CD4-positive, alpha-beta T cell (primary cell): ENCODE data around the gene TSKS. TPM values are rescaled to one million over a fixed set of nuclear protein-coding genes. Genes with fewer than 3 reads are reported as not detected.

Experiments
- ATAC-seq: fragments of 200-7000 bp; cut with Tn5 transposase; one replicate; pipeline ENCODE4 v1.10.0; 2022; ENCODE audit warnings: mild to moderate bottlenecking; ENCODE audit not compliant: poor library complexity
- CTCF ChIA-PET: fragments of 350-600 bp; sonication (Branson Sonifier 250); formaldehyde crosslinking; loops from one replicate; lab custom pipeline; 2021; ENCODE audit warnings: antibody characterized with exemption, inconsistent platforms; lab: Charles Lee
- POLR2A ChIA-PET: fragments of 350-600 bp; sonication (Branson Sonifier 250); formaldehyde crosslinking; loops from one replicate; lab custom pipeline; 2021; ENCODE audit warnings: antibody characterized with exemption, inconsistent platforms; lab: Charles Lee
- DNase-seq, 14 experiments: peaks; one replicate each; pipeline ENCODE4 v3.0.0-alpha.2; 2013 to 2020; ENCODE audit warnings: mixed read lengths in 2 of 14
- H3K27ac ChIP-seq, 2 donors: one replicate each; pipeline versions ENCODE4 v1.5.1 to v1.7.0; 2013; ENCODE audit warnings: low read length in 2 of 2, low read depth in 1 of 2, mild to moderate bottlenecking in 1 of 2
- H3K27me3 ChIP-seq, 2 experiments: 1 replicate in 1 of 2; 2 replicates in 1 of 2; pipeline versions ENCODE4 v1.6.1 to v1.7.0; 2013; ENCODE audit warnings: low read length in 2 of 2, control low read depth in 1 of 2, mild to moderate bottlenecking in 1 of 2, moderate library complexity in 1 of 2; ENCODE audit not compliant: insufficient read depth in 2 of 2, control insufficient read depth in 1 of 2
- H3K36me3 ChIP-seq: one replicate; pipeline ENCODE4 v1.6.1; 2013; ENCODE audit warnings: low read length, control low read depth; ENCODE audit not compliant: insufficient read depth
- H3K4me1 ChIP-seq: one replicate; pipeline ENCODE4 v1.6.1; 2013; ENCODE audit warnings: low read length, control low read depth; ENCODE audit not compliant: insufficient read depth
- H3K4me3 ChIP-seq: one replicate; pipeline ENCODE4 v1.5.1; 2013; ENCODE audit warnings: mild to moderate bottlenecking, low read length, moderate library complexity
- H3K9me3 ChIP-seq, 2 experiments: 1 replicate in 1 of 2; 2 replicates in 1 of 2; pipeline versions ENCODE4 v1.6.1 to v1.7.0; 2013; ENCODE audit warnings: low read length in 2 of 2, mild to moderate bottlenecking in 2 of 2, control low read depth in 1 of 2, moderate library complexity in 1 of 2; ENCODE audit not compliant: control insufficient read depth in 1 of 2, insufficient read depth in 1 of 2
- H3K27ac Mint-ChIP-seq: one replicate; pipeline ENCODE4 v1.8.0; 2020; ENCODE audit warnings: mixed read lengths
- H3K27me3 Mint-ChIP-seq: one replicate; pipeline ENCODE4 v1.8.0; 2021; ENCODE audit warnings: mixed read lengths
- H3K36me3 Mint-ChIP-seq: one replicate; pipeline ENCODE4 v1.8.0; 2021; ENCODE audit warnings: low read depth, mixed read lengths
- H3K4me1 Mint-ChIP-seq: one replicate; pipeline ENCODE4 v1.8.0; 2021; ENCODE audit warnings: low read depth, mixed read lengths
- H3K4me3 Mint-ChIP-seq: one replicate; pipeline ENCODE4 v1.8.0; 2020; ENCODE audit warnings: mild to moderate bottlenecking, mixed read lengths
- H3K9me3 Mint-ChIP-seq: one replicate; pipeline ENCODE4 v1.8.0; 2020; ENCODE audit warnings: mixed read lengths
- intact Hi-C, 2 experiments: fragments of 100-400 bp; cut with DNase I in 1 of 2; cut with micrococcal nuclease in 1 of 2; formaldehyde crosslinking; loops; one replicate each; pipeline versions ENCODE4 v1.15.1 to v1.9.0; 2023 to 2025; cut with DNase I, micrococcal nuclease
- total RNA-seq, 174 experiments: library from RNA in 2 of 174; stranded (reverse) in 2 of 174; gene quantifications; one replicate each; pipeline ENCODE4 v1.2.3 and lab custom pipeline; 2021 to 2026
- TF ChIP-seq, protein P1 (sequence below): fragments of 200-600 bp; IDR thresholded peaks from one replicate; pipeline ENCODE4 v1.8.0; 2022; ENCODE audit warnings: antibody characterized with exemption, mild to moderate bottlenecking

Gene TSKS
- total RNA-seq, 2 experiments from 2014 or later: 2.1 to 2.9 TPM

DNA sequence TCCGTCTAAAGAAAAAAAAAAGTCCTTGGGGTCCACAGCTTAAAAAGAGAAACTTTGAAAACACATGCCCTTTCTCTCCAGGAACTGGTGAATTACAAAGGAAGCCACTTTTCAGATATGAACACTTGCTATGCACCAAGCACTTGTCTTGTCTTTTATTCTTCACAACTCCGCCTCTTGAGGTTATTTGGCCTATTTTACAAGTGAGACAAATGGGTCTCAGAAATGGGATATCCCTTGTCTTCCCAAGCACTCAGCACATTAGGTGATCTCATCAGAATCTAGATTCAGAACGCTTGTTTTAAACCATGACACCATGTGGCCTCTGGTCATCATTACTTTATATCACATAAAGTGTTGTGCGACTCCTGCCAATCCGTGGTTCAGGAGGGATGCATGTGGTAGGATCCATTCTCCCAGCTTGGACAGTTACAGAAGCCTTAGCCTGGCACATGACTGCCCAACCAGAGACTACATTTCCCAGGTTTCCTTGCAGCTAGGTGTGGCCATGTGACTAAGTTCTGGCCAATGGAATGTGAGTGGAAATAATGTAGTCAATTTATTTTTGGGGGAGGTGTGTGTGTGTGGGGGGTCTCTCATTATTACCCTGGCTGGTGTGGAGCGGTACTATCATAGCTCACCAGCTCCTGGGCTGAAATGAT is 13.9 kb downstream of the TSKS start:
- Mint-ChIP-seq H3K9me3 (no peaks in the 10 kb centered on the region), H3K27ac (no peak overlapping the region), H3K4me3 (no peak overlapping the region), H3K27me3 (no peaks in the 10 kb centered on the region), H3K36me3 (no peaks in the 10 kb centered on the region), H3K4me1 (no peaks in the 10 kb centered on the region)
- intact Hi-C loops: no loop called here
- H3K27me3 ChIP-seq: no peaks in the 10 kb centered on the region
- ChIA-PET CTCF (no interaction called here), POLR2A (interaction anchor here (0.7 kb wide), 1 partner anchor 150 kb away, joined by 4 read pairs; no protein-coding TSS in a partner anchor)
- H3K4me1 ChIP-seq: peaks cover 6% of the 10 kb centered on the region
- peaks cover 0 to 5% of the 10 kb centered on the region in 2 experiments for H3K9me3 ChIP-seq
- H3K4me3 ChIP-seq: no peak overlapping the region
- ATAC-seq: no peak
- H3K36me3 ChIP-seq: no peaks in the 10 kb centered on the region
- no peak overlapping the region for H3K27ac ChIP-seq
- DNase-seq: no peak
- TF ChIP-seq, protein P1, sequence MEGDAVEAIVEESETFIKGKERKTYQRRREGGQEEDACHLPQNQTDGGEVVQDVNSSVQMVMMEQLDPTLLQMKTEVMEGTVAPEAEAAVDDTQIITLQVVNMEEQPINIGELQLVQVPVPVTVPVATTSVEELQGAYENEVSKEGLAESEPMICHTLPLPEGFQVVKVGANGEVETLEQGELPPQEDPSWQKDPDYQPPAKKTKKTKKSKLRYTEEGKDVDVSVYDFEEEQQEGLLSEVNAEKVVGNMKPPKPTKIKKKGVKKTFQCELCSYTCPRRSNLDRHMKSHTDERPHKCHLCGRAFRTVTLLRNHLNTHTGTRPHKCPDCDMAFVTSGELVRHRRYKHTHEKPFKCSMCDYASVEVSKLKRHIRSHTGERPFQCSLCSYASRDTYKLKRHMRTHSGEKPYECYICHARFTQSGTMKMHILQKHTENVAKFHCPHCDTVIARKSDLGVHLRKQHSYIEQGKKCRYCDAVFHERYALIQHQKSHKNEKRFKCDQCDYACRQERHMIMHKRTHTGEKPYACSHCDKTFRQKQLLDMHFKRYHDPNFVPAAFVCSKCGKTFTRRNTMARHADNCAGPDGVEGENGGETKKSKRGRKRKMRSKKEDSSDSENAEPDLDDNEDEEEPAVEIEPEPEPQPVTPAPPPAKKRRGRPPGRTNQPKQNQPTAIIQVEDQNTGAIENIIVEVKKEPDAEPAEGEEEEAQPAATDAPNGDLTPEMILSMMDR: no peak

DNA sequence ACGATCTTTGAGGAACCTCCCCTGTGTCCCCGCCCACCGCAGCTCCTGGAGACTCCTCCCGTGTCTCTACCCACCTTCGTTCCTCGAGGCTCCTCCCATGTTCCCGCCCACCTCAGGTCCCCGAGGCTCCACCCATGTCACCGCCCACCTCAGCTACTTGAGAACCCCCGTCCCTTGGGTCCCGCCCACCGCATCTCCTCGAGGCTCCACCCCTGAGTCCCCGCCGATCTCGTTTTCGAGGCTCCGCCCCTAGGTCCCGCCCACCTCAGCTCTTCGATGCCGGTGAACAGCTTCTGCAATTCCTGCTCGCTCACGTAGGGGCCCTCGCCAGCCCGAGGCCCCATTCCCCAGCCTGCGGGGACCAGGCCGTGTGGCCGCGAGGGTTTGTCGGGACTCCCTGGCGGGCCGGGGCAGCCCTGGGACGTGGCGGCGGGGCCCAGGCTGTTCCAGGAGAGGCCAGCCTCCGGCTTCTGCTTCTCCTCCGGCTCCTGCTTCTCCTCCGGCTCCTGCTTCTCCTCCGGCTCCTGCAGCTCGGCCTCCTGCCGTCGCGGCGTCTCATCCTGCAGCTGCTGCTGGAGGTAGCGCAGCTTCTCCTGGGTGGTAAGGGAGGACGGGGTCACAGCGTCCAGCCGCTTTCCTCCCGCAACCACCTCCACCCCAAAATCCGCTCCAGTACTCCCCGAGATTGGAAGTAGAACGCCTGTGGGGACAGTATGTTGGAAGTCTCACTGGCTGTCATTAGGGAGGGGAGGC is 16.7 kb downstream of the TSKS start:
- Mint-ChIP-seq H3K9me3 (no peaks in the 10 kb centered on the region), H3K27ac (no peak overlapping the region)

DNA sequence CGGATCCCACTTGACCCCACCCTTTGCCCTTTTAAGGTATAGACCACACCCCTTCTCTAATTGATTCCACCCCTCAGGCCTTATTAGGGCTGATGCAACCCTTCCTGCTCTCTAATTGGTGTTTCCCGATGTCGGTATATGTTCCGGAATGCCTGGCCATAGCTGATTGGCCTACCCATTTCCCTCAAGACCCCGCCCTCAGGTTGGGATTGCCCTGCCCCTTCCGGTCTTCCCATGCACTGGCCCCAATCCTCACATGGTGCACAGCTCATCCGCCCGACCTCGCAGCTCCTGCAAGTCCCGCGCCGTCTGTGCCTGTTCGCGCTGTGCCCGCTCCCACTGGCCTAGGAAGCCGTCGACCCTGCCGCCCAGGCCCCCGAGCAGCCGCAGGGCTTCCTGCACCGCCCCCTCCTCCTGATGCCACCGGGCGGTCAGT is 18.1 kb downstream of the TSKS start:
- DNase-seq: no peak
- Histone ChIP-seq H3K9me3 (peaks cover 0 to 5% of the 10 kb centered on the region in 2 experiments), H3K4me3 (no peak overlapping the region), H3K27ac (no peak overlapping the region), H3K4me1 (peaks cover 6% of the 10 kb centered on the region), H3K36me3 (no peaks in the 10 kb centered on the region), H3K27me3 (no peaks in the 10 kb centered on the region)
- intact Hi-C loops: no loop called here
- TF ChIP-seq, protein P1: no peak
- ChIA-PET CTCF (no interaction called here), POLR2A (no interaction called here)
- H3K4me1 Mint-ChIP-seq: no peaks in the 10 kb centered on the region
- H3K27me3 Mint-ChIP-seq: no peaks in the 10 kb centered on the region
- H3K9me3 Mint-ChIP-seq: no peaks in the 10 kb centered on the region
- ATAC-seq: no peak
- no peak overlapping the region for H3K27ac Mint-ChIP-seq
- H3K36me3 Mint-ChIP-seq: no peaks in the 10 kb centered on the region
- no peak overlapping the region for H3K4me3 Mint-ChIP-seq

More for the DNA sequence above, 16.7 kb downstream of the TSKS start:
- Mint-ChIP-seq H3K4me1 (no peaks in the 10 kb centered on the region), H3K4me3 (no peak overlapping the region), H3K36me3 (no peaks in the 10 kb centered on the region), H3K27me3 (no peaks in the 10 kb centered on the region)
- Histone ChIP-seq H3K36me3 (no peaks in the 10 kb centered on the region), H3K27ac (no peak overlapping the region), H3K4me1 (peaks cover 6% of the 10 kb centered on the region), H3K27me3 (no peaks in the 10 kb centered on the region), H3K9me3 (peaks cover 0 to 5% of the 10 kb centered on the region in 2 experiments), H3K4me3 (no peak overlapping the region)
- intact Hi-C loops: no loop called here
- TF ChIP-seq, protein P1: no peak
- ChIA-PET CTCF (no interaction called here), POLR2A (no interaction called here)
- ATAC-seq (peak; percentile 81), DNase-seq (peak in 11 of 14 experiments; percentile 3 to 80 (median 45))
